Activated CD4-positive, alpha-beta T cell treated with anti-CD3 and anti-CD28 coated beads, Interleukin-2, Interleukin-4, amounts not matched to agents 100 ng/mL and 50 ng/mL, durations not matched to agents 16 hours and 8 hours (primary cell): ENCODE measurements around the gene KY.
"Not testable (repeated sequence)": the region's sequence is repeated elsewhere in the genome, so short reads cannot be mapped to it uniquely, and the experiment has no call there.

Experiments
- DNase-seq: peaks from one replicate; pipeline ENCODE4 v3.0.0-alpha.2; 2020; ENCODE audit warnings: low spot score

KY gene

DNA sequence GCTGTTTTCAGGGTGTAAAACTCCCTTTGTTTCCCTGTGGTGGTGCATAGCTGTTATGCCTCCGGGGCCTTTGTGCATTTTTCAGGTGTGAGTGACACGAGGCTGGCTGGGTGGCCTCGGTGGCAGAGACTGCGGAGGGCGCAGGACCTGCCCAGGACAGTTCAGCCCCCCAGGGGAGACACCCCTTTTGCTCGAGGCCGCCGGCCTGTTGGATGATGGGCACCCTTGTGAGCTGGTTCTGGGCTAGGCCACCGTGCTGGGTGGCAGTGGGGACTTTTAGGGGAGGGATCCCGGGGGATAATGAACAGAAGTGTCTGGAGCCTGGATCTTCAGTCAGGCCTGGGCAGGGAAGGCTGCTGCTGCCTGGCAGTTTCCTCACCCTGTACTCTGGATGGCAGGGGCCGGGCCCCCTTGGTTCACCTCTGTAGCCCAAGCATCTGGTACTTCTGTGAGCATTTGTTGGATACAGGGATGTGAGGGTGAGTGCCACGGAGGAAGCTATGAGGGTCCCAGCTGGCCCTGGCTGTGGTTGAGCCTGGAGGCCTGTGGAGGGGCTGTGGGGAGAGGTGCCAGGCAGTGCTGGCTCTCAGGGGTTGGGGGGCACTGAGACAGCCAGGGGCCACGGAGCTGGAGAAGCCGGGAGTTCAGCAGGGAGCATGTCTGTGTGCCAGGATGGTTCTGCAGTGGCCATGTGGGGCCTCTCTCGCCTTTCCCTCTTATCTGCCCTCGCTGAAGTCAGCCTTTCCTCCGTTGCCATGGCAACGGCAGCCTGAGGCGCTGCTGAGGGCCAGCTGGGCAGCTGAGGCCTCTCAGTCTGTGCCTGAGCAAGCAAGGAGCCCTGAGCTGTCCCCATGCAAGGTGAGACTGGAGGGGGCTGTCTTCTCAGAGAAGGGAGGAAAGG, 49.0 kb downstream of the KY start:
- DNase-seq = no peak

GRCh38 chr3:134600685-134601463, 49.9 kb downstream of the KY start:
- peak; percentile 53 for DNase-seq

DNA sequence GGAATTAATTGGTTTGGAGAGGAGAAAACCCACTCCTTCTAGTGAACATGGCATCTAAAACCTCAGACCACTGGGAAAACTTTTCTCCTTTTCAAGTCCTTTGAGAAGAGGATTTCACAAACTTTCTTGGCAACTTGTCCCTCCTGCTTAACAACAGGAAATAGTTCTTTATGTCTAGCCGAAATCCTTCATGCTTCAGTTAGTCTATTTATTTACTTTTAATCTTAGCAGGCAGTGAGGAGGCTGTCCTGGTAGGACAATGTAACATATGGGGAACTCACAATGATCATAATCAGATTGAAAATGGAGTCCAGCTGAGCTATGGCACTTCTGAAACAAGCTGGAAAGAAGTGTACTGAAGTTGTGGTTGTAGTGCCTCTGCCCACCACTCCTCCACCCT, 50.6 kb downstream of the KY start:
- DNase-seq = no peak

DNA sequence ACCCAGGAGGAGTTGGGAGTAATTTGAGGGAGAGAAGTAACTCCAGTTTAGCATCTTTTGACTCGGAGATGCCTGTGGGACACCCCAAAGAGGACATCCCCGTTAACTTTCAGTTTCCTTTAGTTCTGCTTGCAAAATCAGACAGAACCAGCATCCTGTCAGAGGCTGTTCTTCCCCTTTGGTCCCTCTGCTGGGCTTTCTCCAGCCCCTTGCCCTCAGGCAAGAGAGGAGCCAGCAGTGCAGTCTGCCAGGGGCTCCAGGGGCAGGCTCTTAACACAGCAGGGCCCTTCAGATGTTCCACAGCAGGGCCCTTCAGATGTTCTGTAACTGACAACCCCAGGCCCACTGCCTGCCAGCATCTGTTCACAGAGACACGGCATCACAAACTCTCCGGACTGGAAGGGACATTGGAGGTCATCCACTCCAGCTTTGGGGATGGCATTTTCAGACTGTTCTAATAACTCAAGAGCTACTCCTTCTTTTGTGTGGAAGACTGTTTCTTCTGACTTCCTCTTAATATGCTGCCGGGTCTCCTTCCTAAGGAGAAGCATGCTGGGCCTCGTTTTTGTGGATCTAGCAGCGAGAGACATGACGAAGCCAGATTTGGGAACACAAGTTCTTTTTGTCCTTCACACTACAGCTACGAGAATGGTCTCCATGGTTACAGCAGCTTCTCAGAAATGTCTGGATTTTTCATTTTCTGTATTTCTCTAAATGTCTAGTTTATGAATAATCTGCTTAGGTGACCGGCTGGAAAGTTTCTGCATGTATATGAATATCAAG, 51.9 kb downstream of the KY start:
- DNase-seq = no peak

DNA sequence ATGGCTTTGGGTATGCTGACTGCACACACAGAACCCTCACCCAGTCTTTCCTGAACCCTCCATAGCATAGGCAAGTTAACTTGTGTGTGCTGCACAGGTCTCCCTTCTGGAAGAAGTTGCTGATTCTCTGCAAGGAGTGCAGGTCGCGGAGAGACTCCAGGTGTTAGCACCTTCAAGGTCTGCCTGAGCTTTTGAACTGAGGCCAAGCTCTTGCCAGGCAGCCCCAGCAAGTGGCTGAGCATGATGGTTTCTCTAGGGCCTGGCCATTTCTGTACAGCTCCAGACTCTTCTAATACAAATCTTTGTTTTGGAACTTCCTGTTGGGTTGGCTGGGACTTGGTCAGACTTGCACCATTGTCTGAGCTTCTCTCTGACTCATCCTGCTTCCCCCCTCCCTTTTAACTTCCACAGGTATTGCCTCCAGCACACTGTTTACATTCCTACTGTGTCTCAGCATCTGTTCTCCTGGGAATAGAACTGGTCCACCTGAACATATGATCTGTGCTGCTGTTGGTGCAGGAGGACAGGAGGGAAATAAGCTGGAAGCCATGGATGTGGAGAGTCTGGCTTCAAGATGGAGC, 53.3 kb downstream of the KY start:
- DNase-seq = no peak

DNA sequence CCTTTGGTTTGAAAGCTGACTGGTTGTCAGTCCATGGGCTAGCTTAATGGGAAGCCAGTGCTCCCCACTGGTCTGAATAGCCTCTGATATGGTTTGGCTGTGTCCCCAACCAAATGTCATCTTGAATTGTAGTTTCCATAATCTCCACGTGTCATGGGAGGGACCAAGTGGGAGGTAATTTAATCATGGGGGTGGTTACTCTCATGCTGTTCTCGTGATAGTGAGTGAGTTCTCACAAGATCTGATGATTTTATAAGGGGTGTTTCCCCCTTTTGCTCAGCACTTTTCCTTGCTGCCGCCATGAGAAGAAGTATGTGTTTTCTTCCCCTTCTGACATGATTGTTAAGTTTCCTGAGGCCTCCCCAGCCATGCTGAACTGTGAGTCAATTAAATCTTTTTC, 55.8 kb downstream of the KY start:
- DNase-seq = not testable (repeated sequence)

DNA sequence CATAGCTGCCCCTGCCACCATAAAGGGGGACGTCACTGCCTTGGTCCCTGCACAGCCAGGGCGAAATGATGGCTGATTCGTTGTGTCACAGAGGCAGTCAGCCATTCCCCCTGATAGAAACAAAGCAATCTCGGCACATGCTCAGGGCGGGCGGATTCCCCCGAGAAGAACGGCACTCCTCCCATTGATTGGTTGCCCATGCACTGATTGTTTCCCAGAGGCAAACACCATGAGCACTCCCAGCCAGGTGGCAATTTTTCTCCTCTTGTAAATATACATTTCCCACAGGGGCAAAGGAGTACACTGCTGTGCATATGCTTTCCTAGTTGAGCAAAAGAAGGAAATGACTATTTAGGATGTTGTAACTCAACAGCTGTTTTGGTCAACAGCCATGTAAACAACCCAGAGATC, 56.5 kb downstream of the KY start:
- DNase-seq = no peak

DNA sequence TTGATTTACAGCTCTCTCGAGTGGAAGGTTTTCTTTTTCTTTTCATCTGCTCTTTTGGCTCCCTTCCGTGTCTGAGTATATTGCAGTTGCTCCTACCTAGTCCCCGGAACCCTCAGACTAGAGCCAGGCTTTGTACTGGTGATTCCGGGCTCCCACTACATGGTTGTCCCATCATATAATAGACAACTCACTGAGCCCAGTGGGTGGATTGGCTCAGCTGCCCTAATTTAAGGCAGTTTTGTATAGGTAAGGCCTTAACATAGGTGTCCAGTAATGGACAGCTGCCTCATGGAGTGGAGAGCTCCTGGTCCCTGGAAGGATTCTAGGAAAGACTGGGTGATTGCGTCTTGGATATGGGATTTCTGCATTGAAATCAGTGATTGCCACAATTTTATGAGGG, 58.0 kb downstream of the KY start:
- no peak for DNase-seq

- DNase-seq = no peak
Measured at GRCh38 chr3:134590766-134591165, 60.1 kb downstream of the KY start.

DNA sequence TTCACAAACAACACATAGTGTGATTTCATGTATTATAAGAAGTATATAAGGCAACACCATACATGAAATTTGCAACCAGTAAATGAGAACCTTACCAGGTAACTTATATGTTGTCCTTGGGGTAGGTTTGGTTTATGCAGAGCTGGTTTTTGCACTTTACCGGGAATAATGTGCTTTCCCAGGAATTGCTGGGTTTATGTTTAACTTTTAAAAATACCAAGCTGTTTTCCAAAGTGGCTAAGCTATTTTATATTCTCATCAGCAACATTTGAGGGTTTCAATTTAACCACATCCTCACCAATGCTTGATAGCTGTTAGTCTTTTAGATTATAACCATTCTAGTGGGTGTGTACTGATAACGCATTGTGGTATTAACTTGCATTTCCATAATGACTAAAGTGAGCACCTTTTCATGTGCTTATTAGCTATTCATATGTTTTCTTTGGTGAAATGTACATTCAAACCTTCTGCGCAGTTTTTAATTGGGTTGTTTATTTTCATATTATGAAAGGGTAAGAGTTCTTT, 71.6 kb downstream of the KY start:
- DNase-seq = no peak

GRCh38 chr3:134576831-134577230, 74.0 kb downstream of the KY start:
- no peak for DNase-seq

DNA sequence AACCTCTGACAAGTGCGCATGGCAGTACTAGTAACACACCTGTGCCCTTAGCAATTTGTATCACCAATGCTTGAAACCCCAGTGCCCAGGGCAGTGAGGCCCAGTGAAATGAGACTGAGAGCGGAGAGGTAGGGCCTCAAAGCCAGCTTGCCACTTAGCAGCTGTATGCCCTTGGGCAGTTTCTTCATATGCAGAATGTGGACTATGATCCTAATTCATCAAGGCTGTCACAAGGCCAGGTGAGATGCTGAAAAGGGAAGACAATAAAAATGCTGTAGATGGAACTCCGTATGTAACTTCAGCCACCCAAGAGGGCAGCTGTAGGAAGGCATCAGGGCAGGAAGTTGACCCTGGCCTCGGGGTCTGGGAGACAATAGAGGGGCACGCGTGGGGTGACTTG, 74.4 kb downstream of the KY start:
- DNase-seq = no peak

- not testable (repeated sequence) for DNase-seq
Measured at GRCh38 chr3:134569899-134570298, 80.9 kb downstream of the KY start.

DNA sequence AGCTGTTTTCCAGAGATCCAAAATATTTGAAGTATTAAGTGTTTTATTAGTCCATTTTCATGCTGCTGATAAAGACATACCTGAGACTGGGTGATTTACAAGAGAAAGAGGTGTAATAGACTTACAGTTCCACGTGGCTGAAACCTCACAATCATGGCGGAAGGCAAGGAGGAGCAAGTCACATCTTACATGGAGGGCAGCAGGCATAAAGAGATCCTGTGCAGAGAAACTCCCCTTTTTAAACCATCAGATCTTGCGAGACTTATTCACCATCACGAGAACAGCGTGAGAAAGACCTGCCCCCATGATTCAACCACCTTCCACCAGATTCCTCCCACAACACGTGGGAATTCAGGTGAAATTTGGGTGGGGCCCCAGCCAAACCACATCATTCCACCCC, 82.0 kb downstream of the KY start:
- DNase-seq = no peak

- DNase-seq = no peak
Measured at GRCh38 chr3:134567605-134568004, 83.2 kb downstream of the KY start.

GRCh38 chr3:134564991-134565390, 85.8 kb downstream of the KY start:
- no peak for DNase-seq

DNA sequence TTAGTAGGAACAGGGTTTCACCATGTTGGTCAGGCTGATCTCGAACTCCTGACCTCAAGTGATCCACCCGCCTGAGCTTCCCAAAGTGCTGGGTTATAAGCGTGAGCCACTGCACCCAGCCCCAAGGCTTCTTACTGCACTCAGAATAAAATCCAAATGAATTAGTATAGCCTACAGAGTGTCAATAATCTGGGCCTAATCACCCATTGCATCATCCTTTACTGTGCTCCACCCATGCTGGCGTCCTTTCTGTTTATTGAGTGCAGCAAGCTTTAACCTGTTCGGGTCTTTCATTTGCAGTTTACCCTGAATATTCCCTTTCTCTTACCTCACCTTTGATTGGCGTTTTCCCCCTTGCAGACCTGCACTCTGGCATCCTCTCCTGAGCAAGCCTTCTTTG, 87.2 kb downstream of the KY start:
- DNase-seq = no peak

GRCh38 chr3:134562055-134562454, 88.8 kb downstream of the KY start:
- no peak for DNase-seq

- DNase-seq = no peak
Measured at GRCh38 chr3:134559591-134559990, 91.2 kb downstream of the KY start.
